C4-2B (cell line): Measurements from ENCODE around the gene SLC13A2.
A peak's percentile ranks its signal among the peaks of the same experiment; 100 is the strongest.
"Not testable (repeated sequence)": the region's sequence is repeated elsewhere in the genome, so short reads cannot be mapped to it uniquely, and the experiment has no call there.

ENCODE experiments used
- H3K27ac ChIP-seq: fragments of 450-650 bp; 2 replicates; pipeline ENCODE4 v1.5.1; 2017
- ZFX ChIP-seq: fragments of 450-650 bp; IDR thresholded peaks from 2 replicates; pipeline ENCODE4 v1.6.1; 2017
- TF ChIP-seq, protein P1 (sequence below): fragments of 450-650 bp; conservative IDR thresholded peaks from 2 replicates; pipeline ENCODE4 v1.5.1; 2017; ENCODE audit warnings: mild to moderate bottlenecking

The SLC13A2 gene

DNA sequence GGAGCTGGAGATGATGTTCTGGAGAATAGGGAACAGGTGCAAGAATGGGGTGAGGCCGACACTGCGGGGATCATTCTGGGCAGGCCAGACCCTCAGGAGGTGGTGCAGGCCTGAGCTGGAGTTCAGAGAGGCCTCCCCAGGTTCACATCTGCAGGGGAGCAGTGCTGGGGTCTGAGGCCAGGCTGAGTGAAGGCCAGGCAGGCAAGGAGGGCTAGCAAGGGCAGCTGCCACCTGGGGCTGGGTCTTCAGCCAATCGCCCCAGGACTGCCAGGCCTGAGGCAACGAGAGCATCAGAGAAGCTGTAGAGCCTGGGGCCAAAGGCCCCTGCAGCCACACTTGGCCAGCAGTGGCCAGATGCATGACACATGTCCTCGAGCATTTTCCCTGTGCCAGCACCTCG, 47.2 kb downstream of the SLC13A2 start:
- TF ChIP-seq, protein P1, sequence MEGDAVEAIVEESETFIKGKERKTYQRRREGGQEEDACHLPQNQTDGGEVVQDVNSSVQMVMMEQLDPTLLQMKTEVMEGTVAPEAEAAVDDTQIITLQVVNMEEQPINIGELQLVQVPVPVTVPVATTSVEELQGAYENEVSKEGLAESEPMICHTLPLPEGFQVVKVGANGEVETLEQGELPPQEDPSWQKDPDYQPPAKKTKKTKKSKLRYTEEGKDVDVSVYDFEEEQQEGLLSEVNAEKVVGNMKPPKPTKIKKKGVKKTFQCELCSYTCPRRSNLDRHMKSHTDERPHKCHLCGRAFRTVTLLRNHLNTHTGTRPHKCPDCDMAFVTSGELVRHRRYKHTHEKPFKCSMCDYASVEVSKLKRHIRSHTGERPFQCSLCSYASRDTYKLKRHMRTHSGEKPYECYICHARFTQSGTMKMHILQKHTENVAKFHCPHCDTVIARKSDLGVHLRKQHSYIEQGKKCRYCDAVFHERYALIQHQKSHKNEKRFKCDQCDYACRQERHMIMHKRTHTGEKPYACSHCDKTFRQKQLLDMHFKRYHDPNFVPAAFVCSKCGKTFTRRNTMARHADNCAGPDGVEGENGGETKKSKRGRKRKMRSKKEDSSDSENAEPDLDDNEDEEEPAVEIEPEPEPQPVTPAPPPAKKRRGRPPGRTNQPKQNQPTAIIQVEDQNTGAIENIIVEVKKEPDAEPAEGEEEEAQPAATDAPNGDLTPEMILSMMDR = no peak
- no peak for TF ChIP-seq ZFX
- no peak overlapping the region for H3K27ac ChIP-seq

DNA sequence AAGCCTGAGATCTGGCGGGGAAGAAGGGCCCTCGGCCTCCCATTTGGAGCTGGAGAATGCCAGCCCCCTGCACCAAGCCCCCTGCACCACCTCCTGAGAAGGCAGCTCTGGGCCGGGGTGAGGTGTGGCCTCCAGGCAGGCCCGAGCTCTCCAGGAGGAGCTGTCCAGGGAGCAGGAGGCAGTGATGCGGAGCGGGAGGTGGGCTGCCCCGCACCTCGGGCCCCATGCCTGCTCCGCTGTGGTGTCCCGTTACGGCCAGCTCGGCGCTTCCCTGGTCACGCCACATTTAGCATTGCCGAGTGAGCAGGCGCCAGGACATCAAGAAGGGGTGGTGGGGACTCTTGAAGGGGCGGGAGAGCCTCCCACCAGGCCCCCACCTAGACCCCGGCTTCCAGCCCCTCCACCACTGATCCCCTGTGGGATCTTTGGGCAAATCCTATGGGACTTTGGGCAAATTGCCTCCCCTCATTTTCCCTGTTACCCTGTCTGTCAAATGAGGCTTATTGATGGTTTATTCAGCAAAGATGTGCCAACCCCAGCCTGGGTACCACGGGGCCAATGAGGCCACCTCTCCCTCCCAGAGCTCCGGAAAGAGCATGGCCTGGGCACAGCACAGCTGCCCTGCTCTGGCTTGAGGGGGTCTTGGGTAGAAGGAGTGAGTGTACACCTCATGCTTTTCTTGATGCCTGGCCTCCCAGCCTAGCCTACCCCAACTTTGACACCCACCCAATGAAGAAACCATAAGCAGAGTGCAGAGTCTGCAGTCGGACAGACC, 48.1 kb downstream of the SLC13A2 start:
- TF ChIP-seq, protein P1 = no peak
- TF ChIP-seq ZFX = no peak

DNA sequence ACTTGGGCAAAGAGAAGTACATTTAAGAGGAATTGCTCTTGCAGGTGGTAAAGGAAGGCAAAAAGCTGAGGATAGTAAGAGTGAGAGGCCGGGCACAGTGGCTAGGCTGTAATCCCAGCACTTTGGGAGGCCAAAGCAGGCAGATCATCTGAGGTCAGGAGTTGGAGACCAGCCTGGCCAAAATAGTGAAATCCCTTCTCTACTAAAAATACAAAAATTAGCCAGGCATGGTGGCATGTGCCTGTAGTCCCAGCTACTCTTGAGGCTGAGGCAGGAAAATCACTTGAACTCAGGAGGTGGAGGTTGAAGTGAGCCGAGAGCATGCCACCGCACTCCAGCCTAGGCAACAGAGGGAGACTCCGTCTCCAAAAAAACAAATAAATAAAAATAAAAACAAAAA, 48.8 kb downstream of the SLC13A2 start:
- not testable (repeated sequence) for H3K27ac ChIP-seq

More for the DNA sequence above, 48.1 kb downstream of the SLC13A2 start:
- no peak overlapping the region for H3K27ac ChIP-seq

DNA sequence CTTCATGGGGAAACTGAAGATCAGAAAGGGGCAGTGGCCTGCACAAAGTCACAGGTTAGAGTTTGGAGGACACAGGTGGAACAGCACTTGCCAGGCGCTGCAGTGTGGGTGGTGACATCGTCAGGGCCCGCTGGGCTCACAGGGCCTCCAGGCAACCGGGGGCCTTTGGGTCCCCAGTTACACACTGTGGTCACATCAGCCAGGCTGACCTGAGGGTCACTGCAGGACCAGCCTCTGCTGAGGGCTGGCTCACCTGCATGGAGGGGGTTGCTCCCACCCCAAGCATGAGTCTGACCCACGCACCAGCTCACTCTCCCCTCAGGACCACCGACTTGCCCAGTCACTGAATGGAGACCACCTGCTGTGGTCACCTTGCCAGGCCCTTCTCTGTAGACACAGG, 49.7 kb downstream of the SLC13A2 start:
- no peak overlapping the region for H3K27ac ChIP-seq
- TF ChIP-seq, protein P1 = no peak
- no peak for TF ChIP-seq ZFX

DNA sequence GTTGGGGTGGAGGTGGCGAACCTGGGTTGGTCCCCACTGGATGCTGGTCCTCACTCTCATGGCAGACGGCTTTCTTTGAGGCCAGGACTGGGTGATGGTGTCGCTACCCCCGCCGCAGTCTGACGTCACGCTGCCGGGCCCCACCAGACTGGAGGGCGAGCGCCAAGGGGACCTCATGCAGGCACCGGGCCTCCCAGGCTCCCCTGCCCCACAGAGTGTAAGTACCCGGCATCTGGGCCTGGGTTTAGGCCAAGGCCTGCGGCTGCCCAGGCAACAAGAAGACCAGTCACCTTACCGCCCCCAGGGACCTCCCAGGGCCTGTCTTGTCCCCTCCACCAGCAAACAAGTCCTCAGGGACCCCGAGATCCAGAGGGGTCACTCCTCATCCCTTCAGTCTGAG, 50.4 kb downstream of the SLC13A2 start:
- H3K27ac ChIP-seq = peak overlapping the region; percentile 86
- TF ChIP-seq, protein P1 = no peak
- no peak for TF ChIP-seq ZFX

DNA sequence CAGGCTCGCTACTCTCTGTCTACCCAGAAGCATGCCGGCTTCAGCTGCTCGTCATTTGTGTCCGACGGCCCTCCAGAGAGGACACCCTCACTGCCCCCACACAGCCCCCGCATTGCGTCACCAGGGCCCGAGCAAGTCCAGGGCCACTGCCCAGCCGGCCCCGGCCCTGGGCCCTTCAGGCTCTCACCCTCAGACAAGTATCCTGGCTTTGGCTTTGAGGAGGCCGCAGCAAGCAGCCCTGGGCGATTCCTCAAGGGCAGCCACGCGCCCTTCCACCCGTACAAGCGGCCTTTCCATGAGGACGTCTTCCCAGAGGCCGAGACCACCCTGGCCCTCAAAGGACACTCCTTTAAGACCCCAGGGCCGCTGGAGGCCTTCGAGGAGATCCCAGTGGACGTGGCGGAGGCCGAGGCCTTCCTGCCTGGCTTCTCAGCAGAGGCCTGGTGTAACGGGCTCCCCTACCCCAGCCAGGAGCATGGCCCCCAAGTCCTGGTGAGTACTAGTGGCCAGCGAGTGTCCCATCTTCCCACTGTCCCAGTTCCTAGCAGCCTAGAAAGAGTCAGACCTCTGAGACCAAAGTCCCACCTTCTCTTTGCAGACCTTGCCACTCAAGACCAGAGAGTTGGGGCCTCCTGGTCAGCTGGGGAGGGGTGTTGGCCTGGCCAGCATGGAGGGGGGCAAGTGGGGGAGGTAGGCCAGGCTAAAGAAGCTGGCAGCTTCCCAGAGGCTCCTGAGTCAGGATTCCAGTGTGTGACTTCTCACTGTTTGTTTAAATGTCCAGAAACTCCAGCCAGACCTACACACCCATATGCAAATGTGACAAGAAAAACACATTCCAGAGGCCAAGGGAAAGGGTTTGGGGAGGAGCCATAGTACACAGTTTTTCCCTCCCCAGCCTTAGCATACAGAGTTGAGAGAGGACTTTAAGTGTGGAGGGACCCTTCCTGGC, 51.3 kb downstream of the SLC13A2 start:
- H3K27ac ChIP-seq = peak overlapping the region; percentile 86
- TF ChIP-seq, protein P1 = no peak
- TF ChIP-seq ZFX = no peak

DNA sequence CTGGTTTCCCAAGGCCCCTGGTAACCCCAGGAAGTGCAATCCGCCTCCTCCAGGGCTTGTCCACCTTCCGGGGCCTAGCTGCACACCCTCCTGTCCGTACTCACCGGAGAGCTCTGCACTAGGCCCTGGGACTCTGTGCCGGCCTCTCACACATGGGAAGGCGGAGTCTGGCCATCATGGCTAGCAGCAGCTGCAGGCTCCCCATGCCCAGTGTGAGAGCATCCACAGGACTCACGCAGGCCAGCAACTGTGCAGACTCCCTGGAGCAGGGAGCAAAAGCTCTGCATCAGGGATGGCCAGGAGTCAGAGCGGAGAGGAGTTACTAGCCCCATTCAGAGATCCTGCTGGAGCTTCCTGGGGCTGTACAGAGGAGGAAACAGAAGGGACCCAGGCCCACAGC, 52.9 kb downstream of the SLC13A2 start:
- TF ChIP-seq, protein P1 = no peak
- TF ChIP-seq ZFX = no peak
- peak overlapping the region; percentile 86 for H3K27ac ChIP-seq
